DND-41 (cell line): ENCODE results near the gene ANKMY1.
A peak's percentile ranks its signal among the peaks of the same experiment; 100 is the strongest.

Source experiments
- ATAC-seq: fragments of 200-7000 bp; cut with Tn5 transposase; 3 replicates; pipeline ENCODE4 v1.9.1; 2021; ENCODE audit warnings: low read depth; ENCODE audit not compliant: insufficient read depth
- DNase-seq: peaks from one replicate; pipeline ENCODE4 v3.0.0-alpha.2; 2020
- H2AFZ ChIP-seq: 2 replicates; pipeline ENCODE4 v1.6.0; 2012; ENCODE audit warnings: low read depth, low read length
- H3K27ac ChIP-seq: 2 replicates; pipeline ENCODE4 v1.5.1; 2012; ENCODE audit warnings: low read length, inconsistent platforms
- H3K27me3 ChIP-seq: fragments of 200-600 bp; sonication (generic); 2 replicates; pipeline ENCODE4 v1.6.0; 2012; ENCODE audit warnings: low read length, mild to moderate bottlenecking, inconsistent platforms; ENCODE audit not compliant: insufficient read depth, poor library complexity
- H3K36me3 ChIP-seq: 2 replicates; pipeline ENCODE4 v1.5.1; 2012; ENCODE audit warnings: low read length, inconsistent platforms; ENCODE audit not compliant: insufficient read depth
- H3K4me1 ChIP-seq: 2 replicates; pipeline ENCODE4 v1.5.1; 2012; ENCODE audit warnings: mild to moderate bottlenecking, low read length; ENCODE audit not compliant: insufficient read depth
- H3K4me2 ChIP-seq: 2 replicates; pipeline ENCODE4 v1.6.0; 2012; ENCODE audit warnings: mild to moderate bottlenecking, moderate library complexity, low read length, inconsistent platforms; ENCODE audit not compliant: insufficient read depth
- H3K4me3 ChIP-seq, 2 experiments: fragments of 200-600 bp in 1 of 2; shearing (Covaris generic) in 1 of 2; 2 replicates each; pipeline ENCODE4 v1.5.1; 2012 to 2016; ENCODE audit warnings: inconsistent platforms in 2 of 2, low read length in 2 of 2, mild to moderate bottlenecking in 2 of 2, low read depth in 1 of 2, moderate library complexity in 1 of 2
- H3K79me2 ChIP-seq: 2 replicates; pipeline ENCODE4 v1.6.0; 2012; ENCODE audit warnings: low read length, inconsistent platforms; ENCODE audit not compliant: insufficient read depth
- H3K9ac ChIP-seq: 2 replicates; pipeline ENCODE4 v1.6.0; 2012; ENCODE audit warnings: low read depth, mild to moderate bottlenecking, inconsistent platforms, low read length, moderate library complexity
- H3K9me3 ChIP-seq: 2 replicates; pipeline ENCODE4 v1.5.1; 2012; ENCODE audit warnings: low read length, moderate library complexity, mild to moderate bottlenecking, inconsistent platforms; ENCODE audit not compliant: insufficient read depth, severe bottlenecking
- H4K20me1 ChIP-seq: 2 replicates; pipeline ENCODE4 v1.6.0; 2012; ENCODE audit warnings: low read length; ENCODE audit not compliant: insufficient read depth
- CTCF ChIP-seq: IDR thresholded peaks from 2 replicates; pipeline ENCODE4 v1.5.1; 2012; ENCODE audit warnings: borderline replicate concordance, low read length, moderate library complexity, mild to moderate bottlenecking; ENCODE audit not compliant: poor library complexity, severe bottlenecking; ENCODE audit errors: extremely low read depth
- EZH2 ChIP-seq: IDR thresholded peaks from 3 replicates; pipeline ENCODE4 v1.6.1; 2012; ENCODE audit warnings: borderline replicate concordance, low read depth, mild to moderate bottlenecking, moderate library complexity, low read length, inconsistent platforms; ENCODE audit not compliant: severe bottlenecking

ANKMY1 gene

DNA sequence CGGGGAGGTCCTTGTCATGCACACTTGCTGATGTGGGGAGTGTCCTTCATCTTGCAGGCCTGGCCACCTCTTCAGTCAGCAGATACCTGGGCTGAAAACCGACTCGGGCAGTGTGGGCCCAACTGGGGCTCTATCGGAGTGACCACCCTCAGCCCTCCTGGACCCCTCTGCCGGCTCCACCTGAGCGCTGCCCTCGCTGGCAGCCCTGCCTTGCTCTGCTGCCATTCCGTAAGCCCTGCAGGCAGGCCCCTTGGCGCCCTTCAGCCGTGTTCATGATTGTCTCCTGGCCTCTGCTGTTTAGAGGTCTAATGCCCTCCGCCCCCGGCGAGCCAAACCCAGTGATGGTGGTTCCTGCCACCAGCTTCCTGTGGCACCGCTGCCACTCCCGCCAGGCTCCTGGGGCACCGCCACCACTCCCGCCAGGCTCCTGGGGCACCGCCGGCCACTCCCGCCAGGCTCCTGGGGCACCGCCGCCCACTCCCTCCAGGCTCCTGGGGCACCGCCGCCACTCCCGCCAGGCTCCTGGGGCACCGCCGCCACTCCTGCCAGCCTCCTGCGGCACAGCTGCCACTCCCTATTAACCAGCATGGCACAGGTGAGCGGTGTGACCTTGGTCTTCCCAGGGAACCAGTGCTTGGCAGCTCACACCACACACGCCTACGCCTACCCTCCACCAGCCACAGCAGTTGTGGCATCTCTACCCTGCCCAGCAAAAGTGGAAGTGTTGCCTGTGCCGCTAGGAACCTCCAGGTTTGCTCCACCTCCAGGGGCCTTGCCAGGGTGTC, 44.7 kb upstream of the ANKMY1 start:
- Histone ChIP-seq H2AFZ (no peak overlapping the region), H3K4me2 (no peak overlapping the region), H4K20me1 (peaks cover 11% of the 10 kb centered on the region), H3K9me3 (no peaks in the 10 kb centered on the region), H3K4me3 (no peak overlapping the region), H3K27me3 (no peaks in the 10 kb centered on the region), H3K27ac (no peak overlapping the region), H3K36me3 (peaks cover 24% of the 10 kb centered on the region), H3K79me2 (no peaks in the 10 kb centered on the region), H3K9ac (no peak overlapping the region), H3K4me1 (no peaks in the 10 kb centered on the region)
- ATAC-seq = peak; percentile 13; the same call in 1 of the 3 replicates
- TF ChIP-seq CTCF = no peak
- TF ChIP-seq EZH2 = no peak
- no peak for DNase-seq

DNA sequence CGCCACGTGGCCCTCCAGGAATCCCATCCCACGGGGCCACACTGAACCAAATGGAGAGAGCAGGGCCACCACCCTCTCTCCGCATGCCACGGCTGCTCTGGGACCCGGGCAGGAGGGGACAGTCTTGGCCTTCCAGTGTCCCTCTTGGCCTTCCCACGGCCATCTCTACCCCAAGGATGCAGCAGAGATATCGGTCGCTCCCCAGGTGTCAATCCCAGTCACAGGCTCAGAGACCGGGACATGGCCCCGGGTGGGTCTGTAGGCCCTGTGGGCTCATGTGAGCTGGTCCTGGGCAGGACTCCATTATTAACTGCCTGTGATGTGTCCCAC, 44.0 kb upstream of the ANKMY1 start:
- ATAC-seq = no peak
- TF ChIP-seq EZH2 (no peak), CTCF (no peak)
- no peak overlapping the region for H3K9ac ChIP-seq
- no peak for DNase-seq
- H3K9me3 ChIP-seq = no peaks in the 10 kb centered on the region
- H3K36me3 ChIP-seq = peaks cover 31% of the 10 kb centered on the region
- H3K27ac ChIP-seq = no peak overlapping the region
- H3K79me2 ChIP-seq = no peaks in the 10 kb centered on the region
- H4K20me1 ChIP-seq = peaks cover 18% of the 10 kb centered on the region
- H2AFZ ChIP-seq = no peak overlapping the region
- H3K4me2 ChIP-seq = no peak overlapping the region
- no peaks in the 10 kb centered on the region for H3K4me1 ChIP-seq
- H3K27me3 ChIP-seq = no peaks in the 10 kb centered on the region
- H3K4me3 ChIP-seq = no peak overlapping the region

GRCh38 chr2:240601061-240601830, 43.5 kb upstream of the ANKMY1 start:
- no peak overlapping the region for H3K4me3 ChIP-seq

GRCh38 chr2:240600451-240600961, 42.7 kb upstream of the ANKMY1 start:
- peaks cover 4% of the 10 kb centered on the region; the same call in 1 of the 2 replicates for H3K79me2 ChIP-seq
- no peak for ATAC-seq
- H3K36me3 ChIP-seq = peaks cover 44% of the 10 kb centered on the region
- no peak for DNase-seq
- H3K4me3 ChIP-seq = no peak overlapping the region
- peaks cover 31% of the 10 kb centered on the region for H4K20me1 ChIP-seq
- no peak overlapping the region for H3K4me2 ChIP-seq
- H3K9ac ChIP-seq = no peak overlapping the region
- no peak overlapping the region for H2AFZ ChIP-seq
- no peaks in the 10 kb centered on the region for H3K9me3 ChIP-seq
- no peak for TF ChIP-seq CTCF
- no peak for TF ChIP-seq EZH2
- H3K27me3 ChIP-seq = no peaks in the 10 kb centered on the region
- no peak overlapping the region for H3K27ac ChIP-seq
- H3K4me1 ChIP-seq = no peaks in the 10 kb centered on the region

More at GRCh38 chr2:240601061-240601830, 43.5 kb upstream of the ANKMY1 start:
- no peaks in the 10 kb centered on the region for H3K9me3 ChIP-seq
- H3K4me1 ChIP-seq = no peaks in the 10 kb centered on the region
- H3K36me3 ChIP-seq = peaks cover 36% of the 10 kb centered on the region
- no peak overlapping the region for H3K9ac ChIP-seq
- no peak for TF ChIP-seq EZH2
- no peak for DNase-seq
- peaks cover 24% of the 10 kb centered on the region for H4K20me1 ChIP-seq
- ATAC-seq = no peak
- no peak overlapping the region for H3K27ac ChIP-seq
- no peaks in the 10 kb centered on the region for H3K79me2 ChIP-seq
- no peak overlapping the region for H2AFZ ChIP-seq
- no peak overlapping the region for H3K4me2 ChIP-seq
- no peaks in the 10 kb centered on the region for H3K27me3 ChIP-seq
